Measurements from ENCODE around the gene ZMYM2. TPM values are rescaled to one million over a fixed set of nuclear protein-coding genes. Genes with fewer than 3 reads are reported as not detected.
A peak's percentile ranks its signal among the peaks of the same experiment; 100 is the strongest.

Gene ZMYM2
- total and polyA plus RNA-seq, 2 of the 13 experiments (the other 11 are each of a cell fraction or from before 2014, with no cell fraction given), result 22.4 to 40.8 TPM

- TF ChIP-seq ZNF691 (CRISPR knock-in tag; IDR thresholded peaks at IDR 0.05; ENCODE audit: borderline replicate concordance, low read depth) (no peak), NFYB (CRISPR knock-in tag; IDR thresholded peaks at IDR 0.05) (peak; percentile 94), MTF1 (CRISPR knock-in tag; IDR thresholded peaks at IDR 0.05) (no peak), MED13 (CRISPR knock-in tag; IDR thresholded peaks at IDR 0.05) (no peak), HIVEP1 (CRISPR knock-in tag; IDR thresholded peaks at IDR 0.05) (no peak), ZBTB39 (CRISPR knock-in tag; IDR thresholded peaks at IDR 0.05) (no peak), ZNF580 (CRISPR knock-in tag; IDR thresholded peaks at IDR 0.05; ENCODE audit: borderline replicate concordance, low read depth) (no peak; the same call in 1 of the 2 replicates), SAP130 (CRISPR knock-in tag; IDR thresholded peaks at IDR 0.05; ENCODE audit: low read depth) (peak; percentile 74), GATAD2A (CRISPR knock-in tag; IDR thresholded peaks at IDR 0.05) (no peak), KLF16 (CRISPR knock-in tag; IDR thresholded peaks at IDR 0.05) (0 out of 4 replicates have a peak, but pooled peaks of 1 of the 2 experiments have one; percentile 11), ZNF251 (CRISPR knock-in tag; IDR thresholded peaks at IDR 0.05) (no peak), HNRNPL (IDR thresholded peaks at IDR 0.05; ENCODE audit: low read depth, low read length) (no peak), ZZZ3 (CRISPR knock-in tag; IDR thresholded peaks at IDR 0.05; ENCODE audit: borderline replicate concordance) (no peak), ZBTB37 (CRISPR knock-in tag; IDR thresholded peaks at IDR 0.05) (no peak), ZNF510 (CRISPR knock-in tag; IDR thresholded peaks at IDR 0.05; ENCODE audit: low read depth) (no peak), ZNF782 (CRISPR knock-in tag; IDR thresholded peaks at IDR 0.05; ENCODE audit: borderline replicate concordance) (no peak), MYPOP (CRISPR knock-in tag; IDR thresholded peaks at IDR 0.05) (peak; percentile 28; the same call in 1 of the 2 replicates), ZNF629 (CRISPR knock-in tag; conservative IDR thresholded peaks at IDR 0.05) (no peak), ATAD3A (CRISPR knock-in tag; IDR thresholded peaks at IDR 0.05) (no peak), ZNF20 (CRISPR knock-in tag; IDR thresholded peaks at IDR 0.05) (no peak), ZNF138 (CRISPR knock-in tag; IDR thresholded peaks at IDR 0.05; ENCODE audit: low read depth) (no peak), ZFP41 (CRISPR knock-in tag; IDR thresholded peaks at IDR 0.05; ENCODE audit: borderline replicate concordance) (no peak), CC2D1A (CRISPR knock-in tag; IDR thresholded peaks at IDR 0.05) (no peak)
Observed at GRCh38 chr13:19958155-19959111, at the start of gene ZMYM2 (continued).
